Sigmoid colon (tissue), 4 donors: ENCODE data around the gene SMARCAD1.

Experiments
- EP300 ChIP-seq, 4 donors: sonication (generic); formaldehyde crosslinking; IDR thresholded peaks; one replicate each; pipeline ENCODE4 v1.6.1; 2017; ENCODE audit warnings: antibody characterized with exemption in 4 of 4
- POLR2A ChIP-seq, 2 donors: fragments of 450-650 bp; IDR thresholded peaks; one replicate each; pipeline ENCODE4 v1.6.1; 2016; ENCODE audit warnings: antibody characterized with exemption in 2 of 2, mild to moderate bottlenecking in 2 of 2, moderate library complexity in 2 of 2
- TF ChIP-seq, protein P1 (sequence below), 4 experiments: fragments of 450-650 bp in 3 of 4; fragments of 200-600 bp in 1 of 4; IDR thresholded peaks; one replicate each; pipeline ENCODE4 v1.5.1; 2016 to 2019; ENCODE audit warnings: antibody characterized with exemption in 4 of 4, mild to moderate bottlenecking in 3 of 4, moderate library complexity in 2 of 4

DNA sequence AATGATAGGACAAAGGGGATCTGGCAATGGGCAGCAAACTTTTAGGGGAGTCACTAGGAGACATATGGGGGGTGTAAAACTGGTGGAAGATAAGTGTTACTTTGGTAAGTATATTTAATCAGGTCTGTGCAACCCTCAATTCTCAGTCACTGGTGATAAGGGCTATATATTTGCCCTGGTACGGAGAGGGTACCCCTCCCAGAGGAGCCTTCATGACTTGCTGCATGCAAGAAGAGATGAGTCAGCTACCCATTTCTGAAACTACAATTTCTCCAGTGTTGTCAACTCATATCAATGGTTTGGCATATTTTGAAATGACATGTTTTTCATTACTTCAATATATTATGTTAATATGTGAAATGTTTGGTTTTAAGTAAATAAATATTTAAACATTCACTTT, 14.3 kb downstream of the SMARCAD1 start:
- no peak for TF ChIP-seq POLR2A (IDR thresholded peaks at IDR 0.05)
- TF ChIP-seq, protein P1, sequence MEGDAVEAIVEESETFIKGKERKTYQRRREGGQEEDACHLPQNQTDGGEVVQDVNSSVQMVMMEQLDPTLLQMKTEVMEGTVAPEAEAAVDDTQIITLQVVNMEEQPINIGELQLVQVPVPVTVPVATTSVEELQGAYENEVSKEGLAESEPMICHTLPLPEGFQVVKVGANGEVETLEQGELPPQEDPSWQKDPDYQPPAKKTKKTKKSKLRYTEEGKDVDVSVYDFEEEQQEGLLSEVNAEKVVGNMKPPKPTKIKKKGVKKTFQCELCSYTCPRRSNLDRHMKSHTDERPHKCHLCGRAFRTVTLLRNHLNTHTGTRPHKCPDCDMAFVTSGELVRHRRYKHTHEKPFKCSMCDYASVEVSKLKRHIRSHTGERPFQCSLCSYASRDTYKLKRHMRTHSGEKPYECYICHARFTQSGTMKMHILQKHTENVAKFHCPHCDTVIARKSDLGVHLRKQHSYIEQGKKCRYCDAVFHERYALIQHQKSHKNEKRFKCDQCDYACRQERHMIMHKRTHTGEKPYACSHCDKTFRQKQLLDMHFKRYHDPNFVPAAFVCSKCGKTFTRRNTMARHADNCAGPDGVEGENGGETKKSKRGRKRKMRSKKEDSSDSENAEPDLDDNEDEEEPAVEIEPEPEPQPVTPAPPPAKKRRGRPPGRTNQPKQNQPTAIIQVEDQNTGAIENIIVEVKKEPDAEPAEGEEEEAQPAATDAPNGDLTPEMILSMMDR (IDR thresholded peaks at IDR 0.05), result no peak
- no peak for TF ChIP-seq EP300 (IDR thresholded peaks at IDR 0.05)
